ENCODE results near the gene NLE1.

Gene NLE1

GRCh38 chr17:35119370-35120165, 22.5 kb downstream of the NLE1 start, which contains the start of gene RAD51D:
Gene RAD51D (minus strand): TSS chr17:35119860. CDS start chr17:35119613, 247 bp downstream.
- TF ChIP-seq POLR2AphosphoS5 (IDR thresholded peaks at IDR 0.05; ENCODE audit: low read depth, low read length): no peak; the same call in 1 of the 2 replicates
- peak; percentile 86 for TF ChIP-seq FOXP2 (optimal IDR thresholded peaks at IDR 0.05; ENCODE audit: borderline replicate concordance, extremely low read depth, extremely low read length, insufficient read depth)
- peak; percentile 15 to 39; a peak in 2 of 4 replicates for TF ChIP-seq REST (IDR thresholded peaks at IDR 0.05; ENCODE audit: insufficient read depth in 1 of 2, low read depth in 2 of 2, low read length in 2 of 2)
- no peak for TF ChIP-seq TAF1 (IDR thresholded peaks at IDR 0.05; ENCODE audit: borderline replicate concordance, insufficient read depth, low read length)
- TF ChIP-seq SIN3A (IDR thresholded peaks at IDR 0.05; ENCODE audit: borderline replicate concordance, insufficient read depth, low read length): peak; percentile 64; the same call in 1 of the 2 replicates

GRCh38 chr17:35117984-35118383, 24.1 kb downstream of the NLE1 start:
- no peak for TF ChIP-seq POLR2AphosphoS5 (IDR thresholded peaks at IDR 0.05; ENCODE audit: low read depth, low read length)
- no peak for TF ChIP-seq FOXP2 (optimal IDR thresholded peaks at IDR 0.05; ENCODE audit: borderline replicate concordance, extremely low read depth, extremely low read length, insufficient read depth)
- no peak for TF ChIP-seq REST (IDR thresholded peaks at IDR 0.05; ENCODE audit: insufficient read depth in 1 of 2, low read depth in 2 of 2, low read length in 2 of 2)
- TF ChIP-seq SIN3A (IDR thresholded peaks at IDR 0.05; ENCODE audit: borderline replicate concordance, insufficient read depth, low read length): no peak
- no peak for TF ChIP-seq TAF1 (IDR thresholded peaks at IDR 0.05; ENCODE audit: borderline replicate concordance, insufficient read depth, low read length)

DNA sequence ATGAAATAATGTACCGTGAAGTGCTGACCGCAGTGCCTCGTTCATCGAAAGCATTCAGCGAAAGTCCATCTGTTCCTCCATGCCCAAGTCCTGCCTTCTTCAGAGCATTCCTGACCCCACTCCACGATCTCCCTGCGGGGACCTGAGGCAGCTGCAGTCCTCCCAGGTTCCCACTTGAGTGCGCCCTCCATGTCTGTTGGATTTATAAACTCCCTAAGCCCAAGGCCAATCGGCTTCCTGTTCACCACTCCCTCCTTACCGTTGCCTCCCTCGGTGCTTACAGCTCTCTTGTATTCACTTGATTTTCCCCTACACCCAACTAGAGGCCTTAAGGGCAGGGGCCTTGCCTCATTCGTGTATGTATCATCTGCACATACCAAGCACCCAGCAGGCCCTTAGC, 25.3 kb downstream of the NLE1 start:
- TF ChIP-seq REST (IDR thresholded peaks at IDR 0.05; ENCODE audit: insufficient read depth in 1 of 2, low read depth in 2 of 2, low read length in 2 of 2) (no peak), TAF1 (IDR thresholded peaks at IDR 0.05; ENCODE audit: borderline replicate concordance, insufficient read depth, low read length) (no peak), SIN3A (IDR thresholded peaks at IDR 0.05; ENCODE audit: borderline replicate concordance, insufficient read depth, low read length) (no peak), FOXP2 (optimal IDR thresholded peaks at IDR 0.05; ENCODE audit: borderline replicate concordance, extremely low read depth, extremely low read length, insufficient read depth) (no peak), POLR2AphosphoS5 (IDR thresholded peaks at IDR 0.05; ENCODE audit: low read depth, low read length) (no peak)

GRCh38 chr17:35104844-35105450, 37.2 kb downstream of the NLE1 start:
- TF ChIP-seq FOXP2 (optimal IDR thresholded peaks at IDR 0.05; ENCODE audit: borderline replicate concordance, extremely low read depth, extremely low read length, insufficient read depth): no peak
- TF ChIP-seq REST (IDR thresholded peaks at IDR 0.05; ENCODE audit: insufficient read depth in 1 of 2, low read depth in 2 of 2, low read length in 2 of 2): no peak
- TF ChIP-seq SIN3A (IDR thresholded peaks at IDR 0.05; ENCODE audit: borderline replicate concordance, insufficient read depth, low read length): no peak
- TF ChIP-seq POLR2AphosphoS5 (IDR thresholded peaks at IDR 0.05; ENCODE audit: low read depth, low read length): no peak
- TF ChIP-seq TAF1 (IDR thresholded peaks at IDR 0.05; ENCODE audit: borderline replicate concordance, insufficient read depth, low read length): no peak
